ENCODE results near the gene RAB11B.
"Not testable (repeated sequence)": the region's sequence is repeated elsewhere in the genome, so short reads cannot be mapped to it uniquely, and the experiment has no call there.

Gene RAB11B

GRCh38 chr19:8398311-8398771, 8.2 kb downstream of the RAB11B start:
- Histone ChIP-seq H3K36me3 (ENCODE audit: insufficient read depth, low read length) (peaks cover 24% of the 10 kb centered on the region), H3K9ac (ENCODE audit: low read depth, low read length) (no peak overlapping the region), H3K4me2 (ENCODE audit: low read length) (no peak overlapping the region), H3K27me3 (ENCODE audit: control insufficient read depth, insufficient read depth, low read length) (no peaks in the 10 kb centered on the region), H3K9me3 (replicated peaks; ENCODE audit: low read length) (no peaks in the 10 kb centered on the region), H3K4me1 (ENCODE audit: control insufficient read depth, insufficient read depth, low read length) (peaks cover 27% of the 10 kb centered on the region), H3K4me3 (ENCODE audit: low read length) (no peak overlapping the region)

GRCh38 chr19:8399681-8400188, 9.6 kb downstream of the RAB11B start:
- H3K9ac ChIP-seq (ENCODE audit: low read depth, low read length), result no peak overlapping the region
- no peak overlapping the region for H3K4me3 ChIP-seq (ENCODE audit: low read length)
- peaks cover 16% of the 10 kb centered on the region for H3K4me1 ChIP-seq (ENCODE audit: control insufficient read depth, insufficient read depth, low read length)
- peaks cover 26% of the 10 kb centered on the region for H3K36me3 ChIP-seq (ENCODE audit: insufficient read depth, low read length)
- H3K4me2 ChIP-seq (ENCODE audit: low read length), result no peak overlapping the region
- H3K27me3 ChIP-seq (ENCODE audit: control insufficient read depth, insufficient read depth, low read length), result no peaks in the 10 kb centered on the region
- no peaks in the 10 kb centered on the region for H3K9me3 ChIP-seq (replicated peaks; ENCODE audit: low read length)

GRCh38 chr19:8401981-8402411, 11.8 kb downstream of the RAB11B start:
- peaks cover 9% of the 10 kb centered on the region for H3K4me1 ChIP-seq (ENCODE audit: control insufficient read depth, insufficient read depth, low read length)
- H3K4me2 ChIP-seq (ENCODE audit: low read length), result no peak overlapping the region
- H3K4me3 ChIP-seq (ENCODE audit: low read length), result no peak overlapping the region
- no peaks in the 10 kb centered on the region for H3K9me3 ChIP-seq (replicated peaks; ENCODE audit: low read length)
- H3K27me3 ChIP-seq (ENCODE audit: control insufficient read depth, insufficient read depth, low read length), result no peaks in the 10 kb centered on the region
- peaks cover 31% of the 10 kb centered on the region for H3K36me3 ChIP-seq (ENCODE audit: insufficient read depth, low read length)
- no peak overlapping the region for H3K9ac ChIP-seq (ENCODE audit: low read depth, low read length)

DNA sequence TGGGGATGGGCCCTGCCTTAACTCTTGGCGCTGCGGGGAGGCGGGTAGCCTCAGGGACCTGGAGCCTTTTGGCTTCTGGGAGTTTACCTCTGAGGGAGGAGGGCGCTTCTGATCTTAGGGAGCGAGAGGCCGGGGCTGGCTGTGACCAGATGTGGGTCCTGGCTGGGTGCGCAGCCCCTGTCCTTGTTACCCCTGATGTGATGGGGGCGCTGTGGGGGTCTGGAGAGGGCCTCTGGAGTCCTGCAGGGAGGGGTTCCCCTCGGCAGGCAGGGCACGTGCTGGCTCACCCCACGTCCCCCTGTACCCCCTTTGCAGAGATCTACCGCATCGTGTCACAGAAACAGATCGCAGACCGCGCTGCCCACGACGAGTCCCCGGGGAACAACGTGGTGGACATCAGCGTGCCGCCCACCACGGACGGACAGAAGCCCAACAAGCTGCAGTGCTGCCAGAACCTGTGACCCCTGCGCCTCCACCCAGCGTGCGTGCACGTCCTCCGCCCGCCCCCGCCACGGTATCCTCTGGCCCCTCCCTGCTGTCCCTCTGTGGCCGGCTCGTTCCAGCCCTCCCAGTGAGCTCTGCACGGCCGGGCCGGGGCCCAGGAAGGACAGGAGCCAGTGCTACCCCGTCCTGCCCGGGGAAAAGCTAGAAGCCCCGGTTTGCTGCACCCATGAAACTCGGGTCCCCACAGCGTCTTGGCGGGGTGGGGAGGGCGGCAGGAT, 13.1 kb downstream of the RAB11B start:
- Histone ChIP-seq H3K9me3 (replicated peaks; ENCODE audit: low read length) (no peaks in the 10 kb centered on the region), H3K9ac (ENCODE audit: low read depth, low read length) (no peak overlapping the region), H3K36me3 (ENCODE audit: insufficient read depth, low read length) (peaks cover 31% of the 10 kb centered on the region), H3K4me1 (ENCODE audit: control insufficient read depth, insufficient read depth, low read length) (no peaks in the 10 kb centered on the region), H3K4me2 (ENCODE audit: low read length) (no peak overlapping the region), H3K27me3 (ENCODE audit: control insufficient read depth, insufficient read depth, low read length) (no peaks in the 10 kb centered on the region), H3K4me3 (ENCODE audit: low read length) (no peak overlapping the region)

DNA sequence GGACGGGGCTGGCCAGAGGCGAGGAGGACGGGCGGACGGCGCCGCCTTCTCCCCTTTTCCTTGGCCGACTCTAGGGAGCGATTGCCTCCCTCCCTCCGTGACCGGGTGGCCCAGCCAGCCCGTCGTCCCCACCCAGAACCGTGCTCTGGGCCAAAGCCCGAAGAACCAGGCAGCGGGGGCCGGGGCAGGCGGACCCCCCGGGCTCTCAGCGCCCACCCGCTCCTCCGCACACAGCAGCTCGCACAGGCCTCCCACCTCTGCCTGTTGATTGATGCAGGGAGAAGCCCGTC, 13.6 kb downstream of the RAB11B start:
- H3K9ac ChIP-seq (ENCODE audit: low read depth, low read length), result no peak overlapping the region
- H3K27me3 ChIP-seq (ENCODE audit: control insufficient read depth, insufficient read depth, low read length), result no peaks in the 10 kb centered on the region
- H3K36me3 ChIP-seq (ENCODE audit: insufficient read depth, low read length), result peaks cover 31% of the 10 kb centered on the region
- H3K4me2 ChIP-seq (ENCODE audit: low read length), result no peak overlapping the region
- H3K9me3 ChIP-seq (replicated peaks; ENCODE audit: low read length), result no peaks in the 10 kb centered on the region
- H3K4me1 ChIP-seq (ENCODE audit: control insufficient read depth, insufficient read depth, low read length), result no peaks in the 10 kb centered on the region
- H3K4me3 ChIP-seq (ENCODE audit: low read length), result no peak overlapping the region

GRCh38 chr19:8404391-8405151, 14.4 kb downstream of the RAB11B start:
- Histone ChIP-seq H3K4me3 (ENCODE audit: low read length) (no peak overlapping the region), H3K4me1 (ENCODE audit: control insufficient read depth, insufficient read depth, low read length) (no peaks in the 10 kb centered on the region), H3K4me2 (ENCODE audit: low read length) (no peak overlapping the region), H3K9ac (ENCODE audit: low read depth, low read length) (no peak overlapping the region), H3K27me3 (ENCODE audit: control insufficient read depth, insufficient read depth, low read length) (no peaks in the 10 kb centered on the region), H3K9me3 (replicated peaks; ENCODE audit: low read length) (no peaks in the 10 kb centered on the region), H3K36me3 (ENCODE audit: insufficient read depth, low read length) (peaks cover 27% of the 10 kb centered on the region)

DNA sequence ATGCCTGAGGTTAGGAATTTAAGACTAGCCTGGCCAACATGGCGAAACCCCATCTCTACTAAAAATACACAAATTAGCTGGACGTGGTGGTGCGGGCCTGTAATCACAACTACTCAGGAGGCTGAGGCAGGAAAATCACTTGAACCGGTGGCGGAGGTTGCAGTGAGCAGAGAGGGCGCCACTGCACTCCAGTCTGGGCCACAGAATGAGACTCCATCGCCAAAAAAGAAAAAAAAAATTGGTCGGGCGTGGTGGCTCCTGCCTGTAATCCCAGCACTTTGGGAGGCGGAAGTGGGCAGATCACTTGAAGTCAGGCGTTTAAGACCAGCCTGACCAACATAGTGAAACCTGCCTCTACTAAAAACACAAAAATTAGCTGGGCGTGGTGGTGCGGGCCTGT, 20.6 kb downstream of the RAB11B start:
- not testable (repeated sequence) for H3K9me3 ChIP-seq (replicated peaks; ENCODE audit: low read length); H3K9ac ChIP-seq (ENCODE audit: low read depth, low read length); H3K4me1 ChIP-seq (ENCODE audit: control insufficient read depth, insufficient read depth, low read length); H3K4me3 ChIP-seq (ENCODE audit: low read length); H3K36me3 ChIP-seq (ENCODE audit: insufficient read depth, low read length); H3K27me3 ChIP-seq (ENCODE audit: control insufficient read depth, insufficient read depth, low read length); H3K4me2 ChIP-seq (ENCODE audit: low read length)

- H3K27me3 ChIP-seq (ENCODE audit: control insufficient read depth, insufficient read depth, low read length), result no peaks in the 10 kb centered on the region
- no peaks in the 10 kb centered on the region for H3K9me3 ChIP-seq (replicated peaks; ENCODE audit: low read length)
- peak within 1 kb of the TSS; percentile 85 for H3K4me3 ChIP-seq (ENCODE audit: low read length)
- peak within 1 kb of the TSS; percentile 85 for H3K9ac ChIP-seq (ENCODE audit: low read depth, low read length)
- no peaks in the 10 kb centered on the region for H3K36me3 ChIP-seq (ENCODE audit: insufficient read depth, low read length)
- peak within 1 kb of the TSS; percentile 98 for H3K4me2 ChIP-seq (ENCODE audit: low read length)
- H3K4me1 ChIP-seq (ENCODE audit: control insufficient read depth, insufficient read depth, low read length), result peaks cover 6% of the 10 kb centered on the region
These were observed 22.8 kb downstream of the RAB11B start, which contains the start of gene MARCHF2 for GRCh38 chr19:8412783-8413628. Gene MARCHF2, plus strand, starts transcription at chr19:8413305. Its CDS starts 8,536 bp downstream, at chr19:8421841.

- Histone ChIP-seq H3K4me2 (ENCODE audit: low read length) (peak overlapping the region; percentile 98), H3K9me3 (replicated peaks; ENCODE audit: low read length) (no peaks in the 10 kb centered on the region), H3K4me1 (ENCODE audit: control insufficient read depth, insufficient read depth, low read length) (peaks cover 6% of the 10 kb centered on the region), H3K27me3 (ENCODE audit: control insufficient read depth, insufficient read depth, low read length) (no peaks in the 10 kb centered on the region), H3K9ac (ENCODE audit: low read depth, low read length) (peak overlapping the region; percentile 85), H3K4me3 (ENCODE audit: low read length) (peak overlapping the region; percentile 85), H3K36me3 (ENCODE audit: insufficient read depth, low read length) (no peaks in the 10 kb centered on the region)
These were observed 23.5 kb downstream of the RAB11B start for GRCh38 chr19:8413629-8413995.

DNA sequence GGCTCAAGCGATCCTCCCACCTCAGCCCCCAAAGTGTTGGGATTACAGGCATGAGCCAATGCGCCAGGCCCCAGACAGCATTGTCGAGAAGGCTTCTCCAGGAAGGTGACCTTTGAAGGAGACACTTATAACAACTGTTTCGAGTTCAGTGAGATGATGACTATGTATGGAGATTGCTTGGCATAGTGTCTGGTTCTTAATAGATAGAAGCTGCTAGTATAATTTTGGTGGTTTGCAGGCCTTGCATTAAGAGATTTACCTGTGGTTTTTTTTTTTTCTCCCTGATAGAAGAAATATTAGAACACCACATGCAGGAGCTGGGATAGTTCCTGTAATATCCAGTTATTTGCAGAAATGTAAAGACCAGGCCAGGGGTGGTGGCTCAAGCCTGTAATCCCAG, 26.6 kb downstream of the RAB11B start:
- Histone ChIP-seq H3K36me3 (ENCODE audit: insufficient read depth, low read length) (no peaks in the 10 kb centered on the region), H3K4me2 (ENCODE audit: low read length) (no peak overlapping the region), H3K4me1 (ENCODE audit: control insufficient read depth, insufficient read depth, low read length) (peaks cover 6% of the 10 kb centered on the region), H3K27me3 (ENCODE audit: control insufficient read depth, insufficient read depth, low read length) (no peaks in the 10 kb centered on the region), H3K9ac (ENCODE audit: low read depth, low read length) (no peak overlapping the region), H3K9me3 (replicated peaks; ENCODE audit: low read length) (no peaks in the 10 kb centered on the region), H3K4me3 (ENCODE audit: low read length) (no peak overlapping the region)
